ENCODE results near the gene TEAD4. TPM values are rescaled to one million over a fixed set of nuclear protein-coding genes. Genes with fewer than 3 reads are reported as not detected.

TEAD4 gene
- total RNA-seq, 1 donor from 2014 or later: 12.7 TPM

DNA sequence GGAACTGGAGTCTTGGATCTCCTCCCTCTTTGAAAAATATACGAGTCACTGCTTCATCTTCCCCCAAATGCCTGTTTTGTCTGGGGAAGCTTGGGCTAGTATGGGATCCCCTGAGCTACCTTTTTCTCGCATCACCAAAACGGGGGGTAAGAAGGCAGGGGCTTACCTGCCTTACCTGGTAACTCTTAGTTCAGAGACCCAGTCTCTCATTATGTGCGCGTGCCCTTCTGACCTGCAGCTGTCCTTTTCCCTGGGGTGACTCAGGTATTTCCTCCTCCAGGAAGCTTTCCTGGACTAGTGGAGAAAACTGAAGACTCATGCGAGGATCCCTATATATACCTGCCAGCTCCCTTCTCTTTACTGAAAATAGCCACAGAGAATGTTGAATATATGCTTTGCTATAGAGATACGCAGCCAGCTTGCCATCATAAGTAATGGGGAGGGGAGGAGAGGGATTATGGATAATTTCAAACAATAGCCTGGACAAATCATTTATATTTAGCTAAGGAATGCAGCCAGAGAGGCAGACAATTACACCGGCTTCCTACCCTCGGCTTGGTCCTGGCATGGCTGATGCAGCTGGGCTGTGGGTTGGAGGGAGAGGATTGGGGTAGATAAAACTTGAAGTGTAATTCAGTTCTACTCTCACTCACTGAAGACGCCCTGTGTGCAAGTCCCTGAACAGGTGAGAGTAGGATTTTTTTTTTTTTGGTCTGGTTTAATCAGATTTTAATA, 119.1 kb downstream of the TEAD4 start:
- intact Hi-C loops (cut with micrococcal nuclease): no loop called here
- Mint-ChIP-seq H3K27me3 (ENCODE audit: low read depth) (peaks cover 17% of the 10 kb centered on the region), H3K4me3 (ENCODE audit: low read depth) (peak overlapping the region; percentile 61), H3K27ac (no peak overlapping the region), H3K36me3 (ENCODE audit: low read depth) (no peaks in the 10 kb centered on the region), H3K9me3 (no peaks in the 10 kb centered on the region), H3K4me1 (ENCODE audit: low read depth) (peaks cover 3% of the 10 kb centered on the region)
- DNase-seq (ENCODE audit: low spot score): no peak

DNA sequence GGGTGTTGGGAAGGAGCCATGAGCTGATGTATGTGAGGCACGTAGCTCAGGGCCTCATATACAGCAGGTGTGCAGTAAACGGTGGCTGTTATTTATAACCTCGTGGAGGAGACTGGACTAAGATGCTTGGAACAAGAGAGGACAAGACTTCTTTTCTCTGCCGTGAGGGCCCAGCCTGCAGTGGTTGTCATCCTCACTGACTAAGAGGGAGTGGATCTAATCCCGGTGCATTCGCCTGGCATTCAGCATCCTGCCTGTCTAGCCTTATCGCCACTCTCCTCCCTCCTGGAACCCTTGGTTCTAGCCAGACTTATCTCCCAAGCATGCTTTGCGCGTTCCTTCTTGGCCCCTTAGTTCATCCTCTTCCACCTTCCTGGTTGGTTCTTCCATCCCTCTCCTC, 121.9 kb downstream of the TEAD4 start:
- intact Hi-C loops (cut with micrococcal nuclease): no loop called here
- Mint-ChIP-seq H3K36me3 (ENCODE audit: low read depth) (no peaks in the 10 kb centered on the region), H3K4me1 (ENCODE audit: low read depth) (peaks cover 3% of the 10 kb centered on the region), H3K27me3 (ENCODE audit: low read depth) (peaks cover 10% of the 10 kb centered on the region), H3K27ac (no peak overlapping the region), H3K4me3 (ENCODE audit: low read depth) (no peak overlapping the region), H3K9me3 (no peaks in the 10 kb centered on the region)
- DNase-seq (ENCODE audit: low spot score): no peak

DNA sequence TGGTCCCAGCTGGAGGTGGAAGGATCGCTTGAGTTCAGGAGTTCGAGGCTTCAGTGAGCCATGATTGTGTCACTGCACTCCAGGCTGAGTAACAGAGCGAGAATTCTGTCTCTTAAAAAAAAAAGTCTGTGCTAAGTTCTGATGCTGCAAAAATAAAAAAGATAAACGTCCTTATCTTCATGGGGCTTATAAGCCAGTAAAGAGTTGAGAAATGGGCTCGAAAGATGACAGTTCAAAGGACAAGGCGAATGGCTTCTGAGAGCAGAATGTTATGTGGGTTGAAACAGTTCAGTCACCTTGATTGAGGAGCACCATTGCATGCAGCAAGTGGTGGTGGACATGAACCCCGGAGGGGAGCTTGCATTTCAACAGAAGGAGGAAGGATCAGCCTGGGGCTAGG, 122.7 kb downstream of the TEAD4 start:
- Mint-ChIP-seq H3K9me3 (no peaks in the 10 kb centered on the region), H3K4me3 (ENCODE audit: low read depth) (no peak overlapping the region)
- intact Hi-C loops (cut with micrococcal nuclease): no loop called here

DNA sequence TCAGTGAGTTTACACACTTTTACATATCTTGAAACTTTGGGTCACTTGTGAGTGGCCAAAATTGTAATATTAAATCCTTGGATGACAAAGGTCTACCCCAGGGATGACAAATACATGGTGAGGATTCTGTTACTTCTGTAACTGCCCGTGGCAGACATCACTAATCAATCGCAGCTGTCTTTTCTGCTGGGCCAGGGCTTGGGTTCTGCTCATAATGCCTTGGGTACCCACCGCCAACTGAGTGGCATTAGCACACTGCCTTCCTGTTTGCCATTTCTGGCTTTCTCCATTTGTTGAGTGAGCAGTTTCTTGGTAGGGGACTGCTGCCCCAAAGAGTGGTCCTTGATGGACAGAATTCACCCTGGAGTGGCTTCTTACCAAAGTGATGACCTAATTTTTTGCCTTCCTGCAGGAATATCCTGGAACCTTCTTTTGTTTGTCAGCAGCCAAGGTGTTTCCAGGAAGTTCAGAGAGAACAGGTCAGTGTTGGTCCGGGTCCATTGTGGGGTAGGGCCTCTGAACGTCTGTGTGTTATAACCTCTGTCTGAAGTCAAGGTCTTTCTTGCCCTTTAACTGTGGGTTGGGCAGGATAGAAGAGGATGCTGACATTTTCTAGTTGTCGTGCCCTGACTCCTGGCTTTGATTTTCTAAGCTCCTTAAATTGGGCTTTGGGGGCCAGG, 124.2 kb downstream of the TEAD4 start:
- peaks cover 5% of the 10 kb centered on the region for H3K27me3 Mint-ChIP-seq (ENCODE audit: low read depth)
- H3K4me3 Mint-ChIP-seq (ENCODE audit: low read depth): no peak overlapping the region
- intact Hi-C loops (cut with micrococcal nuclease): no loop called here
- H3K9me3 Mint-ChIP-seq: no peaks in the 10 kb centered on the region
- DNase-seq (ENCODE audit: low spot score): no peak
- no peaks in the 10 kb centered on the region for H3K4me1 Mint-ChIP-seq (ENCODE audit: low read depth)
- no peak overlapping the region for H3K27ac Mint-ChIP-seq
- no peaks in the 10 kb centered on the region for H3K36me3 Mint-ChIP-seq (ENCODE audit: low read depth)

More for the DNA sequence above, 122.7 kb downstream of the TEAD4 start:
- H3K27me3 Mint-ChIP-seq (ENCODE audit: low read depth): peaks cover 10% of the 10 kb centered on the region
- H3K27ac Mint-ChIP-seq: no peak overlapping the region
- peaks cover 3% of the 10 kb centered on the region for H3K4me1 Mint-ChIP-seq (ENCODE audit: low read depth)
- no peak for DNase-seq (ENCODE audit: low spot score)
- no peaks in the 10 kb centered on the region for H3K36me3 Mint-ChIP-seq (ENCODE audit: low read depth)

DNA sequence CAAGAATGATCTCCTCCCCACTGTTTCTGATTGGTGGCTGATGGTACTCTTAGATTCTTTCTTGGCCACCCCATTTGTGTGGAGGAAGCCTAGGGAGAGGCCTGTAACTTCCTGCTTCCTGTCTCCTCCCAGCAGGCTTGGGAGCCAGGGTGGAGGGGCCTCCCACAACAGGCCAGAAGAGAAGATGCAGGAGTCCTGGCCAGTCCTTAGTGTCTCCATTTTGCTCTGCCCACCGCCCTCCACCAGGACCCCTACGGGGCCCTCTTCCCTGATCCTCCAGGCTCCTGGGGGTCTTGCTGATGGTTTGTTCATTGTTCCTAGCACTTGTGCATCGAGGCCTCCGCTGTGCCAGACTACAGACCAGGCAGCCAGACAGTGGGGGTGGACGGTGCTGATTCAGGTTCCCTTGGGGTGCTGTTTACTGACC, 124.7 kb downstream of the TEAD4 start:
- Mint-ChIP-seq H3K27me3 (ENCODE audit: low read depth) (peaks cover 3% of the 10 kb centered on the region), H3K4me3 (ENCODE audit: low read depth) (no peak overlapping the region), H3K9me3 (no peaks in the 10 kb centered on the region), H3K27ac (no peak overlapping the region), H3K4me1 (ENCODE audit: low read depth) (no peaks in the 10 kb centered on the region), H3K36me3 (ENCODE audit: low read depth) (no peaks in the 10 kb centered on the region)
- intact Hi-C loops (cut with micrococcal nuclease): no loop called here
- no peak for DNase-seq (ENCODE audit: low spot score)

DNA sequence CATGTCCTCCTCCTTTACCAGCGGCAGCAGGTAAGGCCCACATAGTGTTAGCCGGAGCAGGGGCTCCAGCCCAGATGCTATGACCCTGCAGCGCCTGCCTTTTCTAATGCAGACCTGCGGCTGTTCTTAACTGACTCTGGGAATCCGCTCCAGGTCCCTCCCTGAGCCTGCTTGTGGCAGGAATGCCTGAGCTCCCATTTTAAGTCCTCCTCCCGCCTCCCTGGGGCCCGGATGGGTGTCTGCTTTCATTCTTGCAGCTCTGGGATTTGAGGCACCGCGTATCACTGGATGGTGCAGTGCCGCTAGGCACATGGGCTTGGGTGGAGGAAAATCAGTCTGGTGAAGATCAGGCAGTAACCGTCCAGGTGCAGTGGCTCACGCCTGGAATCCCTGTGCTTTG, 125.5 kb downstream of the TEAD4 start:
- Mint-ChIP-seq H3K36me3 (ENCODE audit: low read depth) (no peaks in the 10 kb centered on the region), H3K4me1 (ENCODE audit: low read depth) (no peaks in the 10 kb centered on the region), H3K4me3 (ENCODE audit: low read depth) (no peak overlapping the region), H3K27ac (no peak overlapping the region), H3K27me3 (ENCODE audit: low read depth) (peaks cover 3% of the 10 kb centered on the region), H3K9me3 (no peaks in the 10 kb centered on the region)
- intact Hi-C loops (cut with micrococcal nuclease): no loop called here
- no peak for DNase-seq (ENCODE audit: low spot score)

DNA sequence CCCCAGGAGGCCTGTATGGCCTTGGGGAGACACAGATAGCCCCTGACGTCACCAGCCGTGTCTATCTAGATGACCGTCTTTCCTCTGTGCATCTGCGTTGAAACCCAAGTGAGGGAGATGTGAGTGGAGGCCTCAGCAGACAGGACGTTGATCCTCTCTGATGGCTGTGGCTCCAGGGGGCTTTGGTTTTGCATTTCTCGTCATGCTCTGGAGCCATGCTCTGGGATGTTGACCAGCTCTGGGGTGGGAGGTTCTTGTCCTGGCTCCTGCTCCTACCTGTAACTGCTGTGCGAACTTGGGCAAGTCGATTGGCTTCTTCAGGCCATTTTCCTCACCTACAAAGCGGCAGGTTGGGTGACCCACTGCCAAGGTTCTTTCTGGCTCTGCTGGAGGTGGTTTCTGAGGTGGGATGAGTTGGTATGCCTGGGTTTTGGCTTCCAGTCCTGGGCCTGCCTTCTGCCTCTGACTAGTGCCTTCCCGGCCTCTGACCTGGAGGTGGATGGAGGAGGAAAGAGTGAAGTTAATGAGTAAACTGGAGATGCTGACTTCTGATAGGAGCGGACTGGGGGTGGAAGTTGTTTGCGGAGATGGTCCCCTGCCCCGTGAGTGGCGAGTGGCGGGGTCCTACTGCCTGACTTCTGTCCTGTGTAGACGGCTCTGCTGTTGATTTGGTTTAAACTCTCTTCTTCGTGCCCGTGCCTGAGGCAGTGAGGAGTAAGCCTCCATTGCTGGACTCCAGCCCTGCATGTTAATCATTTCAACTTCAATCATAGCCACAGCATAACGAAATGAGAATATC, 126.3 kb downstream of the TEAD4 start:
- H3K27ac Mint-ChIP-seq: no peak overlapping the region
- no peaks in the 10 kb centered on the region for H3K36me3 Mint-ChIP-seq (ENCODE audit: low read depth)
- no peak overlapping the region for H3K4me3 Mint-ChIP-seq (ENCODE audit: low read depth)
- intact Hi-C loops (cut with micrococcal nuclease): no loop called here
- no peak for DNase-seq (ENCODE audit: low spot score)
- no peaks in the 10 kb centered on the region for H3K4me1 Mint-ChIP-seq (ENCODE audit: low read depth)
- H3K9me3 Mint-ChIP-seq: no peaks in the 10 kb centered on the region
- H3K27me3 Mint-ChIP-seq (ENCODE audit: low read depth): peaks cover 2% of the 10 kb centered on the region

DNA sequence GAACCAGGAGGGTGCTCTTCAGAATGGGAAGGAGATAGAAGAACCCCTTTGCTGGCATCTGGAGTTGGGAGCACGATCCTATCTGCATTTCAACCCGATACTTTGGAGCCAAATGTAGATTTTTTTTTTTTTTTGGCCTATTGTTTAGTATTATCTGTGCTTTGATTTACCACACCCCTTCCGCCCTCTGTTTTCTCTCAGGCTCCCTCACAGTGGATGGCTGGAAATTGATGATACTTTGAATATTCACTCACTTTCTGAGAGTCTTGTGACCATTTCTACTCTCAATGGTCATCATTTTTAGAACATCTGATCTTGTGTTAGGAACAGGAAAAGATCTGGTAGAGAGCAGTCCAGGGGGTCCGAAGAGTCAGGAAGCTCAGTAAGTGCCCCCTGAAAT, 127.0 kb downstream of the TEAD4 start:
- H3K27me3 Mint-ChIP-seq (ENCODE audit: low read depth): peaks cover 2% of the 10 kb centered on the region
- no peaks in the 10 kb centered on the region for H3K36me3 Mint-ChIP-seq (ENCODE audit: low read depth)
- H3K9me3 Mint-ChIP-seq: no peaks in the 10 kb centered on the region
- intact Hi-C loops (cut with micrococcal nuclease): no loop called here
- H3K27ac Mint-ChIP-seq: no peak overlapping the region
- H3K4me1 Mint-ChIP-seq (ENCODE audit: low read depth): no peaks in the 10 kb centered on the region
- H3K4me3 Mint-ChIP-seq (ENCODE audit: low read depth): no peak overlapping the region
- DNase-seq (ENCODE audit: low spot score): no peak

DNA sequence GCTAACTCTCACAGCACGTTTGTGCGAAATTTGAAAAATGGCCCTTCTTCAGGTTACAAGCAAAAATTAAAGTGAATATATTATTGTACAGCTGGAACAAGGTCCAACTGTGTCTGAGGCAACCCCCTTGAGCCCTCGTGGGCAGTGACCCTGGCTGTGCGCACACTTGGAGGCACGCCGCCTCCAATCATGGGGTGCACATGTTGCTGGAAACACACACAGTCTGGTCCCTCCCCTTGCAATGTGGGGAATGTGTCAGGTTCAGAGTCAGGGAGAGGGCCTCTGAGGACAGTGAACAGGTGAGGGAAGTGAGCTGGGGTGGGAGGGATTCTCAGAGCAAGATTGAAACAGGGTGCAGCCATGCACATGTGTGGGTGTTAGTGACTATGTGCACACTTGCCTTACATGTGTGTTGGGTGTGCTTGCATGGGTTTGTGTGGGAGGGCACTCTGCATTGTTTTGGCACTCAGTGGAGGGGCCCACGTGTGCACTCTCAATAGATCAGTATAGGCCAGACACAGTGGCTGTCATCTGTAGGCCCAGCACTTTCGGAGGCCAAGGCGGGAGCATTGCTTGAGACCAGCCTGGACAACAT, 127.6 kb downstream of the TEAD4 start:
- intact Hi-C loops (cut with micrococcal nuclease): no loop called here
- Mint-ChIP-seq H3K27ac (no peak overlapping the region), H3K4me3 (ENCODE audit: low read depth) (no peak overlapping the region), H3K27me3 (ENCODE audit: low read depth) (peaks cover 2% of the 10 kb centered on the region), H3K4me1 (ENCODE audit: low read depth) (no peaks in the 10 kb centered on the region), H3K9me3 (no peaks in the 10 kb centered on the region), H3K36me3 (ENCODE audit: low read depth) (no peaks in the 10 kb centered on the region)
- DNase-seq (ENCODE audit: low spot score): no peak

DNA sequence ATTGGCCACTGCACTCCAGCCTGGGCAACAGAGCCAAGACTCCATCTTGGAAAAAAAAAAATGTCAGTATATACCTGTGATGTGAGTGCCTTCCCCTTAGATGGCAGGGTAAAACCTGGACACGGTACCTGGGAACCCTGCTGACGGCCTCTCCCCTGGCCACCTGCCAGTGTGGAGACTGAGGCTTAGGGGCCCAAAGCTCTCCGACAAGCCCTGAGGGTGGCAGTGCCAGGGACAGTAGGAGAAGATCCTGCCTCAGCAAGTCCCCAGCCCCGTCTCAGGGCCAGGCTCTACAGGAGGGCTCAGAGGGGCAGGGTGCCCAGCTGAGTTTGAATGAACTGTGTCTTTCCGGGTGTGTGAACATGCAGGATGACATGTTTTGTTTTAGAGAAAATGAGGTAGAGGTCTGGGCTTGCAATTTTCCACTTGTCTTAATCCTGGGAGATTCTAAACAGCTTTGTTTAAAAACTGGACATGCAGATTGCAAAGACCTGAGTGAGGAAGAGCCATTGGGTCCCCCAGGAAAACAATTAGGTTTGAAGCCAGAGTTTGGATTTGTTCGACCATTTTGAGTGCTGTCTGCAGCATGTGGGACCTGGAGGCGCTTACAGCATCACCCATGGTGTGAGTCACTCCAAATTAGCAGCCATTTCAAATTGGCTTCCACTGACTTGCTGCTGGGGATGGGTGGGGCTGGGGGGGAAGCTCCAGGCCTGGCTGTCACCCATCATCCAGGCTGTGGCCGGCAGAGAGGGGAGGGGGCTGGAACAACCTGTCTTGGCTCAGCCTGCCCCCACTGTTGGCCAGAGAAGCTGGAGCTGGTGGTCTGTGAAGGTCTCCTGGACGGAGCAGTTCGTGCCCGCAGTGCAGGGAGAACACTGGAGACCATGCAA, 128.8 kb downstream of the TEAD4 start:
- H3K4me1 Mint-ChIP-seq (ENCODE audit: low read depth): no peaks in the 10 kb centered on the region
- intact Hi-C loops (cut with micrococcal nuclease): no loop called here
- no peak overlapping the region for H3K4me3 Mint-ChIP-seq (ENCODE audit: low read depth)
- H3K36me3 Mint-ChIP-seq (ENCODE audit: low read depth): no peaks in the 10 kb centered on the region
- peaks cover 2% of the 10 kb centered on the region for H3K27me3 Mint-ChIP-seq (ENCODE audit: low read depth)
- H3K27ac Mint-ChIP-seq: no peak overlapping the region
- no peaks in the 10 kb centered on the region for H3K9me3 Mint-ChIP-seq
- DNase-seq (ENCODE audit: low spot score): no peak

DNA sequence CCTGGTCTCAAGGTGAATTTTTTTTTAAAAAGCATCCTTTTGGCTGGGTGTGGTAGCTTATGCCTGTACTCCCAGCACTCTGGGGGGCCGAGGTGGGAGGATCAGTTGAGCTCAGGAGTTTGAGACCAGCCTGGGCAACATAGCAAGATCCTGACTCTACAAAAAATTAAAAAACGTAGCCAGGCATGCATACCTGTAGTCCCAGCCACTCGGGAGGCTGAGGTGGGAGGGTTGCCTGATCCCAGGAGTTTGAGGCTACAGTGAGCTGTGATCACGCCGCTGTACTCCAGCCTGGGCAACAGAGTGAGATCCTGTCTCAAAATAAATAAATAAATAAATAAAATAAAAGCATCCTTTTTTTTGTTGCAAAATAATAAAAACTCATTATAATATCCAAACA, 130.4 kb downstream of the TEAD4 start:
- Mint-ChIP-seq H3K36me3 (ENCODE audit: low read depth) (no peaks in the 10 kb centered on the region), H3K27ac (no peak overlapping the region), H3K4me1 (ENCODE audit: low read depth) (no peaks in the 10 kb centered on the region), H3K27me3 (ENCODE audit: low read depth) (peaks cover 2% of the 10 kb centered on the region), H3K9me3 (no peaks in the 10 kb centered on the region), H3K4me3 (ENCODE audit: low read depth) (no peak overlapping the region)
- DNase-seq (ENCODE audit: low spot score): no peak
- intact Hi-C loops (cut with micrococcal nuclease): no loop called here

Measured in activated T-helper 2 cell treated with anti-CD3 and anti-CD28 coated beads, Interferon-gamma antibody, Interleukin-2, Interleukin-4, amounts not matched to agents 10 μg/mL and 5 μg/mL and 100 μg/mL, durations not matched to agents 14 hours and 24 hours and 36 hours (primary cell).